WTC11 (cell line): ENCODE measurements around the gene NLN.

Experiments
- ATF2 ChIP-seq: sonication (generic); formaldehyde crosslinking; IDR thresholded peaks from 2 replicates; pipeline ENCODE4 v1.8.1; 2022; ENCODE audit warnings: low read depth, missing genetic modification reagents, borderline replicate concordance
- CREM ChIP-seq: sonication (generic); formaldehyde crosslinking; IDR thresholded peaks from 2 replicates; pipeline ENCODE4 v1.8.1; 2022; ENCODE audit warnings: mild to moderate bottlenecking, missing genetic modification reagents, moderate library complexity
- CTCF ChIP-seq: fragments of 200-600 bp; IDR thresholded peaks from 2 replicates; pipeline ENCODE4 v1.8.0; 2022; ENCODE audit warnings: antibody characterized with exemption
- E2F1 ChIP-seq: sonication (generic); formaldehyde crosslinking; IDR thresholded peaks from 2 replicates; pipeline ENCODE4 v1.8.0; 2022; ENCODE audit warnings: mild to moderate bottlenecking, missing genetic modification reagents
- E2F4 ChIP-seq: sonication (generic); formaldehyde crosslinking; IDR thresholded peaks from 2 replicates; pipeline ENCODE4 v1.8.1; 2022; ENCODE audit warnings: low read depth, mild to moderate bottlenecking, moderate library complexity, missing genetic modification reagents, borderline replicate concordance
- IRF2 ChIP-seq: sonication (generic); formaldehyde crosslinking; IDR thresholded peaks from 2 replicates; pipeline ENCODE4 v1.8.0; 2022; ENCODE audit warnings: low read depth, missing genetic modification reagents, borderline replicate concordance
- JUN ChIP-seq: sonication (generic); formaldehyde crosslinking; IDR thresholded peaks from 2 replicates; pipeline ENCODE4 v1.8.0; 2023; ENCODE audit warnings: mild to moderate bottlenecking, missing genetic modification reagents
- KAT7 ChIP-seq: sonication (generic); formaldehyde crosslinking; IDR thresholded peaks from 2 replicates; pipeline ENCODE4 v1.8.1; 2023; ENCODE audit warnings: missing genetic modification reagents, mild to moderate bottlenecking, borderline replicate concordance
- ZNF121 ChIP-seq: sonication (generic); formaldehyde crosslinking; IDR thresholded peaks from 2 replicates; pipeline ENCODE4 v1.8.0; 2023; ENCODE audit warnings: missing genetic modification reagents
- ZNF138 ChIP-seq: sonication (generic); formaldehyde crosslinking; conservative IDR thresholded peaks from 2 replicates; pipeline ENCODE4 v1.8.1; 2022; ENCODE audit warnings: mild to moderate bottlenecking, moderate library complexity, missing genetic modification reagents
- ZNF263 ChIP-seq: sonication (generic); formaldehyde crosslinking; IDR thresholded peaks from 2 replicates; pipeline ENCODE4 v1.8.1; 2022; ENCODE audit warnings: low read depth, mild to moderate bottlenecking, moderate library complexity, missing genetic modification reagents
- ZNF396 ChIP-seq: fragments of 250-450 bp; sonication (Bioruptor Pico); IDR thresholded peaks from 2 replicates; pipeline ENCODE4 v1.8.0; 2021; ENCODE audit warnings: mild to moderate bottlenecking, moderate library complexity, borderline replicate concordance

GRCh38 chr5:65876496-65876895 is 154.5 kb downstream of the NLN start:
- TF ChIP-seq KAT7 (CRISPR knock-in tag) (no peak), ZNF396 (CRISPR knock-in tag) (no peak), E2F4 (CRISPR knock-in tag) (no peak), ZNF263 (CRISPR knock-in tag) (no peak), CTCF (no peak), JUN (no peak), ATF2 (CRISPR knock-in tag) (no peak), E2F1 (no peak), IRF2 (CRISPR knock-in tag) (no peak), CREM (CRISPR knock-in tag) (no peak), ZNF138 (CRISPR knock-in tag) (no peak), ZNF121 (no peak)
